Body of pancreas (tissue), 4 donors: ENCODE measurements around the gene ARHGAP44. TPM values are rescaled to one million over a fixed set of nuclear protein-coding genes. Genes with fewer than 3 reads are reported as not detected.

Experiments used
- ATAC-seq: fragments of 150-250 bp; one replicate; pipeline ENCODE4 v1.9.1; 2016
- DNase-seq, 4 donors: peaks; one replicate each; pipeline ENCODE4 v3.0.0-alpha.2; 2019
- H3K27ac ChIP-seq, 4 donors: fragments of 200-600 bp; sonication (generic); 1 replicate in 3 of 4; 2 replicates in 1 of 4; pipeline versions ENCODE4 v1.5.1 to v1.6.1; 2016 to 2019; ENCODE audit warnings: mild to moderate bottlenecking in 1 of 4, mixed read lengths in 1 of 4, moderate library complexity in 1 of 4
- H3K27me3 ChIP-seq, 2 donors: fragments of 200-600 bp; sonication (generic); one replicate each; pipeline ENCODE4 v1.6.0; 2016; ENCODE audit warnings: mild to moderate bottlenecking in 1 of 2
- H3K36me3 ChIP-seq, 2 donors: fragments of 200-600 bp; sonication (generic); replicated peaks in 1 of 2; 2 replicates each; pipeline ENCODE4 v1.5.1; 2016; ENCODE audit warnings: low read depth in 2 of 2; ENCODE audit not compliant: insufficient read depth in 1 of 2
- H3K4me1 ChIP-seq: fragments of 200-600 bp; sonication (generic); one replicate; pipeline ENCODE4 v1.6.0; 2016
- H3K4me3 ChIP-seq, 2 donors: fragments of 200-600 bp; sonication (generic); 1 replicate in 1 of 2; 2 replicates in 1 of 2; pipeline ENCODE4 v1.5.1; 2016 to 2019
- H3K9me3 ChIP-seq, 3 donors: fragments of 200-600 bp; sonication (generic); 1 replicate in 2 of 3; 2 replicates in 1 of 3; pipeline ENCODE4 v1.5.1; 2016
- POLR2A ChIP-seq, 3 donors: fragments of 450-650 bp; IDR thresholded peaks; one replicate each; pipeline ENCODE4 v1.6.1; 2016; ENCODE audit warnings: antibody characterized with exemption in 3 of 3, mild to moderate bottlenecking in 2 of 3
- WGBS, 2 donors: methylation state at CpG; one replicate each; pipeline ENCODE4 v1.1.5; 2017; 5-methylcytosine and 5-hydroxymethylcytosine counted together
- intact Hi-C: fragments of 100-400 bp; cut with DNase I; formaldehyde crosslinking; loops from one replicate; pipeline ENCODE4 v1.15.1; 2023
- total RNA-seq, 2 donors: library from RNA; depleted of rRNA; stranded (reverse); fragments of >200 nt; gene quantifications; one replicate each; pipeline ENCODE4 v1.1.0, GENCODE V29; 2016
- TF ChIP-seq, protein P1 (sequence below), 7 experiments: fragments of 450-650 bp in 4 of 7; fragments of 200-600 bp in 3 of 7; sonication (generic) in 3 of 7; IDR thresholded peaks; one replicate each; pipeline ENCODE4 v1.5.1; 2016 to 2019; ENCODE audit warnings: antibody characterized with exemption in 7 of 7

Gene ARHGAP44
- total RNA-seq, 2 donors from 2014 or later = 5.7 to 6.3 TPM

DNA sequence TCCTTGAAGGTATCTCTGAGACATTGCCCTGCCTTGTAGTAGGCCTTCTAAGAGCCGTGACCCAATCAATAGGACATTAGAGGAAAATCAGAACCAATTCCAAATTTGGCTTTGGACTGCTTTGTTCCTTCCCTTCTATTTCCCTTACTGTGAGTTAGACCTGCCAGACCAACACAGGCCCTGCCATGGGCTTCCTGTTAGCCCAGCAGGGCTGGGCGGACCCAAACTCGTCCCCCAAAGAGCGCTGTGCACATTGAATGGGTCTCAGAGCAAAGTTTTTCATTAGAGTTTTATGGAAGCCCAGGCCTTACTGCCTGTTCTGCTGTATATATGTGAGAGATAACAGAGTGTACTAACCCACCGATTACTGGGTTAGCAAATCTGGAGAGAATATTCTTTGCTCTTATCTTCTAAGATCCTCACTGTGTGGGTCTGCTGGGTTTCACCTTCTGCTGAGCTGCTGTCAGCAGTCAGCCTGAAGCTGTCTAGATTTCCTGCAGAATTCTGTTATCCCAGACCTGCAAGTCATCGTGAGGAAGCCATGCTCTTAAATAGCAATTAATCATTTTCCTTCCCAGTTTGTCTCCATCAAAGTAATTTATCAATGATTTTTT is 5.7 kb downstream of the ARHGAP44 start:
- intact Hi-C loops = no loop called here
- Histone ChIP-seq H3K4me3 (no peak overlapping the region), H3K36me3 (no peaks in the 10 kb centered on the region)

DNA sequence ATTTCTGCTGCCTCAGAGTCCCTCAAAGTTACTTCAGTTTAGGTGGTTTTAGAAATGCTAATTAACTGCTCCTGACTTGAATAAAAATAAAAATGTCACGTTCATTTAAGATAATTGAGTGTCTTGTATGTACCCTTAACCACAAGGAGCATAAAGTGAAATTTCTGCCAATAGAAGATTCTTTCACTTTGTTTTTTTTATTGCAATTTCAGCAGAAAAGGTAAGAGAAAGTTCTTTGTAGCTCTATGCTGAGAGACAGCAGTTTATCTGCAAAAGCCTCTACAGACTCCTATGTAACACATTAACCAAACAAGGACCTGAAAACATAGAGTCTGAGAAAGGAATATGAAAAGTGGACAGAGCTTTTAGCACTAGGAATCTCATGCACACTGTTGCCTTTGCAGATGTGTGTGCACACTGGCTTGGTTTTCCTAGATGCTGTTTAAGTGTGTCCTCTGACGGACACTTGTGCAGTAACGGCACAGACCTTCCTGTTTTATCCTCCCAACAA is 11.6 kb downstream of the ARHGAP44 start:
- Histone ChIP-seq H3K9me3 (no peaks in the 10 kb centered on the region), H3K4me1 (no peaks in the 10 kb centered on the region), H3K27me3 (no peaks in the 10 kb centered on the region), H3K36me3 (no peaks in the 10 kb centered on the region), H3K4me3 (no peak overlapping the region), H3K27ac (no peak overlapping the region)
- TF ChIP-seq POLR2A (IDR thresholded peaks at IDR 0.05) = no peak
- TF ChIP-seq, protein P1, sequence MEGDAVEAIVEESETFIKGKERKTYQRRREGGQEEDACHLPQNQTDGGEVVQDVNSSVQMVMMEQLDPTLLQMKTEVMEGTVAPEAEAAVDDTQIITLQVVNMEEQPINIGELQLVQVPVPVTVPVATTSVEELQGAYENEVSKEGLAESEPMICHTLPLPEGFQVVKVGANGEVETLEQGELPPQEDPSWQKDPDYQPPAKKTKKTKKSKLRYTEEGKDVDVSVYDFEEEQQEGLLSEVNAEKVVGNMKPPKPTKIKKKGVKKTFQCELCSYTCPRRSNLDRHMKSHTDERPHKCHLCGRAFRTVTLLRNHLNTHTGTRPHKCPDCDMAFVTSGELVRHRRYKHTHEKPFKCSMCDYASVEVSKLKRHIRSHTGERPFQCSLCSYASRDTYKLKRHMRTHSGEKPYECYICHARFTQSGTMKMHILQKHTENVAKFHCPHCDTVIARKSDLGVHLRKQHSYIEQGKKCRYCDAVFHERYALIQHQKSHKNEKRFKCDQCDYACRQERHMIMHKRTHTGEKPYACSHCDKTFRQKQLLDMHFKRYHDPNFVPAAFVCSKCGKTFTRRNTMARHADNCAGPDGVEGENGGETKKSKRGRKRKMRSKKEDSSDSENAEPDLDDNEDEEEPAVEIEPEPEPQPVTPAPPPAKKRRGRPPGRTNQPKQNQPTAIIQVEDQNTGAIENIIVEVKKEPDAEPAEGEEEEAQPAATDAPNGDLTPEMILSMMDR (IDR thresholded peaks at IDR 0.05) = no peak
- intact Hi-C loops = no loop called here
- ATAC-seq (no peak), DNase-seq (no peak)
- WGBS, 2 donors = 58 to 78% methylated on average over 3 of the region's 3 CpGs

More for the DNA sequence above, 5.7 kb downstream of the ARHGAP44 start:
- Histone ChIP-seq H3K4me1 (peaks cover 8% of the 10 kb centered on the region), H3K27me3 (no peaks in the 10 kb centered on the region), H3K9me3 (no peaks in the 10 kb centered on the region), H3K27ac (no peak overlapping the region)
- no peak for ATAC-seq
- TF ChIP-seq POLR2A (IDR thresholded peaks at IDR 0.05) = no peak
- TF ChIP-seq, protein P1 (IDR thresholded peaks at IDR 0.05) = no peak
- no peak for DNase-seq
- WGBS, 2 donors = 68 to 82% methylated on average over 6 of the region's 6 CpGs

DNA sequence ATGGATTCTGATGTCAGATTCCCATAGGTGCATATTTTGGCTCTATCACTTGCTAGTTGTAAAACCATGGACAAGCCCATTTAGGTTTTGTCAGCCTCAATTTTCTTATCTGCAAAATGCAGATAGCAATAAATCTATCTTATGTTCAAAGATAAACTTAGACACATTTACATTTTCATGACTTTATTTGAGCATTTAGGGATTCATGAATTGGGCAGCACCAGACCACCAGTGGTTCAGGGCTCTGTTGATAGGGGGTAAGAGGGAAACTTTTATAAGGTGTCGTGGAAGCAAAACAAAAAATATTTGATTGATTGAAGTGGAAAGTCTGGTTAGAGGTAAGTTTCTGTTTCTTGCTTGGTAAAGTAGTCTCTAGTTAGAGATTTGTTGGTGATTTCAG is 17.3 kb downstream of the ARHGAP44 start:
- intact Hi-C loops = no loop called here
- no peaks in the 10 kb centered on the region for H3K27me3 ChIP-seq
- DNase-seq (no peak), ATAC-seq (no peak)
- peaks cover 0 to 8% (median 0%) of the 10 kb centered on the region in 3 donors for H3K9me3 ChIP-seq
- H3K27ac ChIP-seq = no peak overlapping the region
- WGBS, 2 donors = 93 to 97% methylated on average over 1 of the region's 1 CpG
- TF ChIP-seq POLR2A (IDR thresholded peaks at IDR 0.05) = no peak
- TF ChIP-seq, protein P1 (IDR thresholded peaks at IDR 0.05) = no peak
- H3K4me3 ChIP-seq = no peak overlapping the region
- no peaks in the 10 kb centered on the region for H3K4me1 ChIP-seq
- no peaks in the 10 kb centered on the region for H3K36me3 ChIP-seq

DNA sequence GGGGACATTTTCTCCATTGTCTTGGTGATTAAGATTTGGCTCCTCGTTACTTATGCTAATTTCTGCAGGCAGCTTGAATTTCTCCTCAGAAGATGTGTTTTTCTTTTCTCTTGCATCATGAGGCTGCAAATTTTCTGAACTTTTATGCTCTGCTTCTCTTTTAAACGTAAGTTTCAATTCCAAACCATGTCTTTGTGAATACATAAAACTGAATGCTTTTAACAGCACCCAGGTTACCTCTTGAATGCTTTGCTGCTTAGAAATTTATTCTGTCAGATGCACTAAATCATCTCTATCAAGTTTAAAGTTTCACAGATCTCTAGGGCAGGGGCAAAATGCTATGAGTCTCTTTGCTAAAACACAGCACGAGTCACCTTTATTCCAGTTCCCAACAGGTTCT is 19.4 kb downstream of the ARHGAP44 start:
- no peak for ATAC-seq
- Histone ChIP-seq H3K9me3 (peaks cover 0 to 8% (median 0%) of the 10 kb centered on the region in 3 donors), H3K27ac (no peak overlapping the region), H3K4me3 (no peak overlapping the region), H3K4me1 (no peaks in the 10 kb centered on the region), H3K27me3 (no peaks in the 10 kb centered on the region), H3K36me3 (no peaks in the 10 kb centered on the region)
- no peak for DNase-seq
- 86 to 92% methylated on average over 3 of the region's 3 CpGs for WGBS, 2 donors
- no peak for TF ChIP-seq POLR2A (IDR thresholded peaks at IDR 0.05)
- intact Hi-C loops = no loop called here

DNA sequence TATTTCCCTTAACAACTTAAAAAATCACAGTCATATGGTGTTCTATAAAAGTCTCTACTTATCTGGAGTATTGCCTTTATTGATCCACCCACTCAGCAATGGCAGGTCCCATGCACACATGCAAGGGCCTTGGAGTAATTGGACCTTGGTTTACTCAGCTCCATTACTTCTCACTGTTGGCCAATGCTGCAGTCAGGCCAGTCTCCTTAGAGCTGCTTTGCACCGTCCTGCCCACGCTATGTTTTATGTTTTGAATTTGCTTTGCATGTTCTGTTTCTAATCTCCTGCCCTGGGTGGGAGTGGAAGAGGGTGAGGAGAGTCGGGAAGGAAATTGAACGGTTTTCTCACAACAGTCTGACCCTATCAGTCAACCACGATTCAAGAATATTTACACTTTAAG is 23.6 kb downstream of the ARHGAP44 start:
- Histone ChIP-seq H3K27me3 (no peaks in the 10 kb centered on the region), H3K9me3 (peaks cover 0 to 8% (median 0%) of the 10 kb centered on the region in 3 donors), H3K27ac (no peak overlapping the region), H3K4me1 (no peaks in the 10 kb centered on the region), H3K36me3 (no peaks in the 10 kb centered on the region), H3K4me3 (no peak overlapping the region)
- intact Hi-C loops = no loop called here
- TF ChIP-seq, protein P1 (IDR thresholded peaks at IDR 0.05) = no peak
- TF ChIP-seq POLR2A (IDR thresholded peaks at IDR 0.05) = no peak
- ATAC-seq (no peak), DNase-seq (no peak)
- 23 to 28% methylated on average over 5 of the region's 5 CpGs for WGBS, 2 donors
